Thymus (tissue), 14 donors: ENCODE data around the gene SNX22. TPM values are rescaled to one million over a fixed set of nuclear protein-coding genes. Genes with fewer than 3 reads are reported as not detected.
"Not testable (repeated sequence)": the region's sequence is repeated elsewhere in the genome, so short reads cannot be mapped to it uniquely, and the experiment has no call there.

Source experiments
- DNase-seq, 9 donors: peaks; one replicate each; pipeline ENCODE4 v3.0.0-alpha.2; 2013; ENCODE audit warnings: low spot score in 9 of 9, low read depth in 6 of 9, missing footprints in 1 of 9
- H3K27ac ChIP-seq, 2 donors: one replicate each; pipeline ENCODE4 v1.5.1; 2013; ENCODE audit warnings: control low read depth in 1 of 2, low read depth in 1 of 2, low read length in 1 of 2, mild to moderate bottlenecking in 1 of 2, moderate library complexity in 1 of 2
- H3K27me3 ChIP-seq, 2 donors: one replicate each; pipeline ENCODE4 v1.5.1; 2013; ENCODE audit warnings: low read length in 1 of 2; ENCODE audit not compliant: control insufficient read depth in 2 of 2, insufficient read depth in 1 of 2
- H3K36me3 ChIP-seq, 2 donors: one replicate each; pipeline ENCODE4 v1.5.1; 2013; ENCODE audit warnings: low read length in 1 of 2, mild to moderate bottlenecking in 1 of 2, moderate library complexity in 1 of 2; ENCODE audit not compliant: control insufficient read depth in 2 of 2, insufficient read depth in 2 of 2
- H3K4me1 ChIP-seq, 2 donors: one replicate each; pipeline ENCODE4 v1.5.1; 2013; ENCODE audit warnings: low read length in 2 of 2; ENCODE audit not compliant: control insufficient read depth in 2 of 2, insufficient read depth in 2 of 2
- H3K4me3 ChIP-seq, 2 donors: one replicate each; pipeline ENCODE4 v1.5.1; 2013; ENCODE audit warnings: low read length in 2 of 2, control low read depth in 1 of 2, mild to moderate bottlenecking in 1 of 2
- H3K9me3 ChIP-seq, 2 donors: one replicate each; pipeline ENCODE4 v1.5.1; 2013; ENCODE audit warnings: low read length in 1 of 2, mild to moderate bottlenecking in 1 of 2; ENCODE audit not compliant: control insufficient read depth in 2 of 2, insufficient read depth in 1 of 2
- WGBS: extraction: QIAGEN DNeasy Blood & Tissue Kit; methylation state at CpG from one replicate; pipeline ENCODE4 v1.1.7; 2013; 5-methylcytosine and 5-hydroxymethylcytosine counted together
- long read RNA-seq, 10 donors: transcript quantifications; one replicate each; lab custom pipeline, GENCODE V29; 2026
- polyA plus RNA-seq: library from polyadenylated mRNA; stranded (reverse); fragments of 200-250 nt; gene quantifications from one replicate; pipeline ENCODE4 v1.2.3, GENCODE V29; 2013
- total RNA-seq: library from RNA; stranded (reverse); fragments of 120-200 nt; gene quantifications from one replicate; pipeline ENCODE4 v1.2.4, GENCODE V29; 2013
- donor health status: healthy.

SNX22 gene
- total RNA-seq = 9.4 TPM
- 23.9 TPM for polyA plus RNA-seq
- long read RNA-seq, donor 1 = 0 reads
- long read RNA-seq, donor 2 = 0 reads
- long read RNA-seq, donor 3, partial matches to known transcripts = 0 of 5 reads
- long read RNA-seq, donor 3, other reads (novel, unspliced or antisense) = 0 of 5 reads
- long read RNA-seq, donor 4, partial matches to known transcripts = 0 of 2 reads
- long read RNA-seq, donor 4, other reads (novel, unspliced or antisense) = 0 of 2 reads
- long read RNA-seq, donor 5, partial matches to known transcripts = 0 of 4 reads
- long read RNA-seq, donor 5, other reads (novel, unspliced or antisense) = 0 of 4 reads
- long read RNA-seq, donor 6, transcript SNX22-201 (7 exons, 3,614 nt) = major isoform, 5 of 423 reads
- long read RNA-seq, donor 6, partial matches to known transcripts = 396 of 423 reads
- long read RNA-seq, donor 6, other reads (novel, unspliced or antisense) = 22 of 423 reads
- long read RNA-seq, donor 7, partial matches to known transcripts = 0 of 3 reads
- long read RNA-seq, donor 7, other reads (novel, unspliced or antisense) = 0 of 3 reads
- long read RNA-seq, donor 8 = 0 reads
- long read RNA-seq, donor 9, partial matches to known transcripts = 0 of 4 reads
- long read RNA-seq, donor 9, other reads (novel, unspliced or antisense) = 0 of 4 reads
- long read RNA-seq, donor 10, partial matches to known transcripts = 300 of 320 reads
- long read RNA-seq, donor 10, other reads (novel, unspliced or antisense) = 17 of 320 reads

- DNase-seq = peak in 2 of 9 donors; percentile 43 to 57
- 2% methylated on average over 83 of the region's 83 CpGs for WGBS
- Histone ChIP-seq H3K4me1 (peaks cover 25 to 42% of the 10 kb centered on the region in 2 donors), H3K27ac (no peak within 1 kb of the TSS), H3K27me3 (peaks cover 20 to 27% of the 10 kb centered on the region in 2 donors), H3K4me3 (peak within 1 kb of the TSS; percentile 47 to 48), H3K9me3 (no peaks in the 10 kb centered on the region), H3K36me3 (peaks cover 25 to 30% of the 10 kb centered on the region in 2 donors)
Measured at GRCh38 chr15:64151727-64152506, at the start of gene SNX22. Gene SNX22 (plus strand): TSS chr15:64151731. CDS start chr15:64151776, 45 bp downstream.

DNA sequence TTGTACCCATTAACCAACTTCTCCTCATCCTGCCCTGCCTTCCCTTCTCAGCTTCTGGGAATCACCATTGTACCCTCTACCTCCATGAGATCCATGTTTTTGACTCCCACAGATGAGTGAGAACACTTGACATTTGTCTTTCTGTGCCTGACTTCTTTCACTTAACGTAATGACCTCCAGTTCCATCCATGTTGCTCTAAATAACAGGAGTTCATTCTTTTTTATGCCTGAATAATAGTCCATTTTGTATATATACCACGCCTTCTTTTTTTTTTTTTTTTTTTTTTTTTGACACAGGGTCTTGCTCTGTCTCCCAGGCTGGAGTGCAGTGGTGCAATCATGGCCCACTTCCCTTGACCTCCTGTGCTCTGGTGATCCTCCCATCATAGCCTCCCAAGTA, 49.0 kb upstream of the SNX22 start:
- Histone ChIP-seq H3K36me3 (peaks cover 0 to 3% of the 10 kb centered on the region in 2 donors), H3K4me3 (no peak overlapping the region), H3K27ac (no peak overlapping the region), H3K27me3 (no peaks in the 10 kb centered on the region), H3K4me1 (no peaks in the 10 kb centered on the region), H3K9me3 (no peaks in the 10 kb centered on the region)
- DNase-seq = no peak
- WGBS = 97% methylated on average over 2 of the region's 2 CpGs

DNA sequence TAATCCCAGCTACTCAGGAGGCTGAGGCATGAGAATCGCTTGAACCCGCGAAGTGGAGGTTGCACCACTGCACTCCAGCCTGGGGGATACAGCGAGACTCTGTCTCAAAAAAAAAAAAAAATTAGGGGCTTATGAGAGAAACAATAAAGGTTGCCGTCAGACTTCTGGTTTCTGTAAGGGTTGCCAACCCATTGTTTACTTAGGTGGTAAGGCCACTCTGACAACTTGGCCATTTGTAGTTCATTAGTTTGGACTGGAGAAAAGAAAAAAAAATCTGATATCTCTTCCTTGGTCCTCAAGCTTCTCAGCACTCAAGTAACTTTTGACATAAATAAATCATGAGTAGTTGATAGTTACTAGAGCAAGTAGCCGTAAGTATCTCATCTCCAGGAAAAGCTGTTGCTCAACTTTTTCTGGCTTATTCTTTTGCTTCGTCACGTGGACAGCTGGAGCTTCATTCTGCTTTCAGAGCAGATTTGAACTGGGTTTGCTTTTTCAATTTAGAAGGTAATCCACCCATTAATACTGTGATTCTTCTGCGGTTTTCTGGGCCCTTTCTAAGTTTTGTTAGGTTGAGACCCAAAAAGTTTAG, 46.3 kb upstream of the SNX22 start:
- DNase-seq = no peak
- WGBS = 93% methylated on average over 9 of the region's 9 CpGs
- Histone ChIP-seq H3K36me3 (peaks cover 0 to 3% of the 10 kb centered on the region in 2 donors), H3K4me3 (no peak overlapping the region), H3K4me1 (no peaks in the 10 kb centered on the region), H3K9me3 (no peaks in the 10 kb centered on the region), H3K27ac (peak overlapping the region; percentile 34 to 42), H3K27me3 (no peaks in the 10 kb centered on the region)

DNA sequence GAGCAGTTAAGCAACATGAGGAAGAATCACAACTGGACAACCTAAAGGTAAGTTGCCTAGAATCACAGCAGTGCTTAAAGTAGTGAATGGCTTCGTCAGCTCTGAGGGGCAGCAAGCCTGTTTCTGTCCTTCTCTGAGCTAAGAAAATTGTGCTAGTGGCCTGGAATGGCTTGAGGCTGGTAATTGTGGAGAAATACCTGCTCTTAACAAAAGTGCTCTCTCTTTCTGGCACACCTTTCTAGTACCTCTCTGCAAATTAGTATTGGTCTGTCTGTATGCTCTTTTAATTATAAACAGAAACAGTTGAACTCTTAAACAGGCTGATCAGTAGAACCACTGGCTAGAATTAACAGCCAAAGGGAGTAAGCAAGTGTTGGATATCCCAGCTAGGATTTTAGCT, 44.2 kb upstream of the SNX22 start:
- no peaks in the 10 kb centered on the region for H3K27me3 ChIP-seq
- no peak overlapping the region for H3K4me3 ChIP-seq
- no peak for DNase-seq
- no peak overlapping the region for H3K27ac ChIP-seq
- WGBS = 95% methylated on average over 1 of the region's 1 CpG
- H3K4me1 ChIP-seq = no peaks in the 10 kb centered on the region
- H3K36me3 ChIP-seq = peaks cover 2 to 4% of the 10 kb centered on the region in 2 donors
- no peaks in the 10 kb centered on the region for H3K9me3 ChIP-seq

DNA sequence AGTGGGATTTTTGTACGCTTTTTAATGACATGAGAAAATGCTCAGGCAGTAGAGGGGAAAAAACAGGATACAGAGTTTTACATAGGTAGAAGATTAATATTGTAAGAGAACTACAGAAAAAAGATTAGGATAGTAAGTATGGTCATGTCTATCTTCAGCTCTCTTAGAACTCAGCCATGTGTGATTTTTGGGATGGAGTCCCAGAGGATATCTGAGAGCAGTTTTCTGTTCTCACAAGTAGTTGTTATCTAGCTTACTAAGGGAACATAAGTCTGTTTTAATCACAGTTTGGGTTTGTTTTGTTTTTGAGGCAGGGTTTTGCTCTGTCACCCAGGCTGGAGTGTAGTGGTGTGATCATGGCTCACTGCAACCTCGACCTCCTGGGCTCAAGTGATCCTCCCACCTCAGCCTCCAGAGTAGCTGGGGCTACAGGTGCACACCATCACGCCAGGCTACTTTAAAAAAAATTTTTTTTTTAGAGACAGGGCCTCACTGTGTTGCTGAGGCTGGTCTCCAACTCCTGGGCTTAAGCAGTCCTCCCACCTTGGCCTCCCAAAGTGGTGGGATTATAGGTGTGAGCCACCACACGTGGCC, 41.3 kb upstream of the SNX22 start:
- H3K36me3 ChIP-seq = peaks cover 20 to 29% of the 10 kb centered on the region in 2 donors
- H3K9me3 ChIP-seq, H3K27me3 ChIP-seq, H3K4me1 ChIP-seq, H3K4me3 ChIP-seq, H3K27ac ChIP-seq, DNase-seq: not testable (repeated sequence)
- 96% methylated on average over 4 of the region's 4 CpGs for WGBS

GRCh38 chr15:64110950-64111678, 40.4 kb upstream of the SNX22 start:
- no peaks in the 10 kb centered on the region for H3K4me1 ChIP-seq
- no peaks in the 10 kb centered on the region for H3K9me3 ChIP-seq
- peaks cover 24 to 38% of the 10 kb centered on the region in 2 donors for H3K36me3 ChIP-seq
- H3K27me3 ChIP-seq = no peaks in the 10 kb centered on the region
- H3K4me3 ChIP-seq = no peak overlapping the region
- DNase-seq = peak in 1 of 9 donors; percentile 28
- H3K27ac ChIP-seq = no peak overlapping the region
- WGBS = 85% methylated on average over 3 of the region's 3 CpGs

DNA sequence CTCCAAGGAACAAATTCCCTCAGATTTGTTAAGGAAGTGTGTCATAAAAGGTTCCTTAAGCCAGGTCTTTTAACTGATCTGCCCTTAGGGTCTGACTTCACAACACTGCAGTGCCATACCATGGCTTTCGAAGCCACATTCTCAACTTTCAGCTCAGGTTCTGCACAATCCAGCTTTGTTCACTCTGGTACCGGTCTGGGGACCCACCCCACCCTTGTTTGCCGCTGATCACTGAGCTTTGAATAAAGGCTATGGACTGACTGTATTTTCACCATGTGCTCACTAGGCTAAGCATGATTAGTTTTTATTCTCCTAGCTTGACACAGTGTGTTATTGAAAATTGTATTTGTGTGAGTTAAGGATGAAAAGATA, 39.9 kb upstream of the SNX22 start:
- Histone ChIP-seq H3K27ac (no peak overlapping the region), H3K27me3 (no peaks in the 10 kb centered on the region), H3K4me1 (no peaks in the 10 kb centered on the region), H3K36me3 (peaks cover 24 to 43% of the 10 kb centered on the region in 2 donors), H3K9me3 (no peaks in the 10 kb centered on the region), H3K4me3 (no peak overlapping the region)
- 92% methylated on average over 3 of the region's 3 CpGs for WGBS
- DNase-seq = no peak
